HG03520 (cell line): ENCODE data around the gene PPIE.

Experiments used
- ATAC-seq: cut with Tn5 transposase; IDR thresholded peaks from one replicate; pipeline ENCODE4 v1.9.1; 2021; ENCODE audit warnings: mild to moderate bottlenecking, moderate library complexity; ENCODE audit not compliant: unreplicated experiment

The PPIE gene

DNA sequence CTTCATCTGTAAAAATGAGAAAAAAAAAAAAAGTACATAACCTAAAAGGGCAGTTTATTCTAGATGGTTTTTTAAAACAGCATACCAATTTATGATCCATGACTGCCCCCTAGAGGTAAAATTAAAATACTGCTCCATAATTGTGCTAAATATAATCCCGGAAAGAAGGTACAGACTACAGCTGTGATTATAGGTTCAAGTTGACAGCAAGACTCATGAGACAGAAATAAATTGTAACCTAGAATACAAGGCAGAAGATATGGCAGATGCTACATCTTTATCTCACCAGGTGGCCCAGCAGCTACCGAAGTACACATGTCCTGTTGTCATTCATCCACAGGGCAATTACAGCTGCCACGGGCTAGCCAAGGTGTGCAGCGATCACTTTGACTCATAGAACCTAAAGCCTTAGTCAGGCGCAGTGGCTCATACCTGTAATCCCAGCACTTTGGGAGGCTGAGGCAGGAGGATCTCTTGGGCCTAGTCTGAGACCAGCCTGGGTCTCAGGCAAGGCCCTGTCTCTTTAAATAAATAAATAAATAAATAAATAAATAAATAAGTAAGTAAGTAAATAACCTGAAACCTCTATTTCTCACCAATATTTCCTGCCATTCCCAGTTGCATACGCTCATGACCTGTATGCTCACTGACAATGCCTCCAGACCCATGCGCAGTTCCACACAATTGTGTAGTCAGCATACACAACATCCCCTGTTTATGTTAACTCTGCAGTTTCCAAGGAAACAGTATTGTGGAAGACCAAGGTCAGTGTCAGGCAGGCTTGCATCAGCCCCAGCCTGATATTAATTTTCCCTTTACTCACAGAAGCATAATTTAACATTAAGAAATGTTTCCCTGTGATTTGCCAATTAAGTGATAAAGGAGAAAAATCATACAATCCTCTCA is 18.3 kb upstream of the PPIE start:
- no peak for ATAC-seq

DNA sequence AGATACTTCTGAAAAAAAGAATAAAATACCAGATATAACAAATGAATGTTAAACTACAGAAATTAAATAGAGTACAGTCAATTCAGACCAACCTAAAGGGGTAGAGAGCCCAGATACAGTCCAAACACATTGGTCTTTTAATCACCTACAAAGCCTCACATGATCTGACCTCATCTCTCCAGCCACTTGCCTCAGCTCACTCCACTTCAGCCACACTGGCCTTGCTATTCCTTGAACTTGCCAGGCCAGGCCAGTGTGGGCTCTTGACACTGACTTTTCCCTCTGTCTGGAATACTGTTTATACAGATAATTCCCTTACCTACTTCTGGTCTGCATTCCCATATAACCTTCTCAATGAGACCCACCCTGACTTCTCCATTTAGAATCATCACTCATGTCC is 17.0 kb upstream of the PPIE start:
- ATAC-seq: no peak

DNA sequence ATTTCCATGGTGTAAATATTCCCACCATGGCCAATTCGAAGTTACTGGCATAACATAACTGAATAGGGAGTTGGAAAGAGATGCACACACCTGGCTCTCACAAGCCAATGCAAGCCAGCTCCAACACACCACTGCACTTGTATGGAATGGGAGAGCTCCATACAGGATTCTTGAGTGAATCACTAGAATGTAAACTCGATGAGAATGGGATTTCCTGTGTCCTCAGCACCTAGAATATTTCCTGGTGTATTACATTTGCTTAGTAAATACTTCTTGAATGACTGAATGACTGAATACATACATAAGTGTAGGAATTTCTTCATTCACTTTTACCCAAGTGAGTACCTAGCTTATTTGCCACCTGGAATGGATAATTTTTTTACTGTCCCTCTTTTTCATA is 16.2 kb upstream of the PPIE start:
- no peak for ATAC-seq

DNA sequence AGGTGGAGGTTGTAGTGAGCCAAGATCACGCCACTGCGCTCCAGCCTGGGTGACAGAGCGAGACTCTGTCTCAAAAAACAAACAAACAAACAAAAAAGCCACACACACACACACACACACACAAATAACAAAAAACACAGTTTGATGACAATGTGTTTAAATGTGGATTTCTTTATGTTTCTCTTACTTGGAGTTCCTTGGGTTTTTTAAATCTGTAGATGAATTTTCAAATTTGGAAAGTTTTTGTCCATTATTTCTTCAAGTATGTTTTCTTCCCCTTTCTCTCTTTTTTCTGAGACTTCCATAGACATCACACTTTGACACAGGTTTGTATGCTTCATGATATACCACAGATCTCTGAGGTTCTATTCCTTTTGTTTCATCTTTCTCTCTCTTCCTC is 12.1 kb upstream of the PPIE start:
- no peak for ATAC-seq

DNA sequence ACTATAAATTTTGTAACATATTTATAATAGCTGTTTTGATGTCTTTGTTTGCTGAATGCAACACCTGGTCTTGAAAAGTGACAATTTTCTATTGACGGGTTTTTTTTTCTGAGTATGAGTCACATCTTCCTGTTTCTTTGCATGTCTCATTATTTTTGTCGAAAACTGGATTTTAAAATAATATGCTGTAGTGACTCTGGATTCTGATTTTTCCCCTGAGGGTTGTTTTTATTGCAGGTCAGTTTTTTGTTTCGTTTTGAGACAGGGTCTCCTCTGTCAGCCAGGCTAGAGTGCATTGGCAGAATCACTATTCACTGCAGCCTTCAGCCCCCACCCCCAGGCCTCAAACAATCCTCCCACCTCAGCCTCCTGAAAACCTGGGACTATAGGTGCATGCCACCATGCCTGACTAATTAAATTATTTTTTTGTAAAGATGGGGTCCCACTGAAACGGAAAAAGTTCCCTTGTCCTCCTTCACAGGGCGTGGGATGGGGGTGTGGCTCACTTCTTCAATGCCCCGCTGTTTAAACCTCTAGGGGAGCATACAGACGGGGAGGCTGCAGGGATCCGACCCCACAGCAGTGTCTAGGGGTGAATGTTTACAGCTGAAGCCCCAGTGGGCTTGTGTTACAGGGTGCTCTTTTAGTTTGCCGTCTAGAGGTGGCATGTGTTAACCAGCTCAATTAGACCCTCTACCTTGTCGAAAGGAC is 11.3 kb upstream of the PPIE start:
- ATAC-seq: no peak

DNA sequence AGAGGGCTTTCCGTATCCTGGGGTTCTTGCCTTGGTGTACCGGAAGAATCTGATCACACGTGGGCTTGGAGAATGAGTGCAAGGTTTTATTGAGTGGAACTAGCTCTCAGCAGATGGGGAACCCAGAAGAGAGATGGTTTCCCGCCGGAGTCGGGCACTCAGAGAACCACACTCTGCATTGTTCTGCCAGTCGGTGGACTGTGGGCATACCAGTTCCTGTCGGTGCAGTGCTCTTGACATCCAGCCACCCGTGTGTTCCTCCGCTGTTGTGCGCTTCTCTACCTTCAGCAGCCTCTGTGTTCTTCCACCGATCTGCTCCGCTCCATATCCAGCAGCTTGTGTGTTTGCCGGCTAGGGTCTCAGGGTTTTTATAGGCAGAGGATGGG is 10.8 kb upstream of the PPIE start:
- ATAC-seq: no peak

DNA sequence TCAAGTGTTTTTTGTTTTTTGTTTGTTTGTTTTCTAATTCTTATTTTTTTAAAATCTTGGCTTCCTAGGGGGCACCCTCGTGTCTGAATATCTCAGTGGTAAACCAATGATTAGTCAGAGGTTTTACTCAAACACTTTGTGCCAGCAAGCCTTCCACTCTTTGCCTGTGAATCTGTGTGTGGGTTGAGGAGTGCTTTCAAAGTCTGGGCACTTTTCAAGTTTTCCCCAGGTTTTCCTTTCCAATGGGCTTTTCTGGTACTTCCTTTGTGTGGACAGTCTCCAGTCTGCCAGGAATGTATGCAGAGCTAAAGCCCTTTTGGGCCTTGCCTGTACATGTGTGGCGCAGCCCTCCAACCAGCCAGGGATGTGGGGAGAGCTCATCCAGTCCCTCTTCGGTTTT is 9.7 kb upstream of the PPIE start:
- ATAC-seq: no peak

DNA sequence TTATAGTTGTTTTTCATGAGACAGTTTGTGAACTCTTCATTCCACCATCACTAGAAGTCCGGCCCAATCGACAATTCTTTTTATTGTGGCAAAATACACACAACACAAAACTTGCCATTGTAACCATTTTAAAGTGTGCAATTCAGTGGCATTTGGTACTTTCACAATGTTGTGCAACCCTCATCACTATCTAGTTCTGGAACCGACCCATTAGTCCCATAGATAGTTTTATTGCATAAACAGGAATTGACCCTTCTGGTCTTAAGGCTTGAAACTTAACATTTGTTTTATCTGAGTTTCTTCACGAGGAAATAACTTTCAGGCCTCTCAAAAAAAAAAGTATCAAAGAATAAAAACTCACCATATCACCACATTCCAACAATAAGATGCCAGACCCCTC is 8.8 kb upstream of the PPIE start:
- no peak for ATAC-seq

DNA sequence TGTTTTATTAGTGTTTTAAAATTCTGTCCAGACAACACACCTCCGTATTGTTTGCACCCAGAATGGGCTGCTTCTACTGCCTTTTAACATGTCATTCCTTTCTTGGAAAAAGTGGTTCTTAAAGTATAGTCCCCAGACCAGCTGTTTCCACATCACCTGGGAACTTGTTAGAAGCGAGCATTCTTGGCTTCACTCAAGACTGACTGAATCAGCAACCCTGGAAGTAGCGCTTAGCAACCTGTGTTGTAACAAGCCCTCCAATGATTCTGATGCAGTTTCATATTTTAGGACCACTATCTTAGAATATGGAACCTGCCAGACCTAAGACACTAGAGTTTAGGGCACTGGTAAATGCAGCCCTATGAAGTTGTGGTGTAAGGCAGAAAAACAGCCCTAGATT is 6.0 kb upstream of the PPIE start:
- ATAC-seq: no peak

DNA sequence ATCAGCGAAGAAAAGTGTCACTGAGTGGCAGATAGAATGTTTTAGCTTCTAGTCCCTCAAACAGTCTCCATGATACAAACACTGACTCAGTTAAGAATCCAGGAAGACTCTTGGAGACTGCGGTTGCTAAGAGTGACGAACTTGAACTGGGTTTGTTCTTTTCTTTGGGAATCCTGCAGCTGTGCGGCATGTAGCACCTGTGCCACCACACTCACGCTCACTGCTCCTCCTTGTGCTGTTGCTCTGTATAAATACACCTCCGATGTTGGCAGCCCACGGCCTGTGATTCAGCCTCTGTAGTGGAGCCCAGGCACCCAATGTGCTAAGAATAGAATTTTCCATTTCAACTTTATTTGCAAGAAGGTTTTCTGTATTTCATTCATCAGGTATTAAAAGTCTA is 5.5 kb upstream of the PPIE start:
- no peak for ATAC-seq

DNA sequence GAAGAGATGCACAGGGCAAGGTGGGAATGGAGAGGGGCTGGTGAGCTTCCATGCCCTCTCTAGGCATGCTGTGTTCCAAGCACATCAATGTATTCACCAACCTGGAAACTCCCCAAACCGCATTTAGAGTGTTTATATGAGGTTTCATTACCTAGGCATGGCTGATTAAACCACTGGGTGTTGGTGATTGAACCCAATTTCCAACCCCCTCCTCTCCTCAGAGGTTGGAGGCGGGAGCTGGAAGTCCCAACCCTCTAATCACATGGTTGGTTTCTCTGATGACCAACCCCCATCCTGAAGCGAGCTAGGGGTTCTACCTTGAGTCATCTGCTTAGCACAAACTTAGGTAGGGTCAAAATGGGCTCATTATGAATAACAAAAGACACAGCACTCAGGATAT is 3.0 kb upstream of the PPIE start:
- ATAC-seq: no peak

DNA sequence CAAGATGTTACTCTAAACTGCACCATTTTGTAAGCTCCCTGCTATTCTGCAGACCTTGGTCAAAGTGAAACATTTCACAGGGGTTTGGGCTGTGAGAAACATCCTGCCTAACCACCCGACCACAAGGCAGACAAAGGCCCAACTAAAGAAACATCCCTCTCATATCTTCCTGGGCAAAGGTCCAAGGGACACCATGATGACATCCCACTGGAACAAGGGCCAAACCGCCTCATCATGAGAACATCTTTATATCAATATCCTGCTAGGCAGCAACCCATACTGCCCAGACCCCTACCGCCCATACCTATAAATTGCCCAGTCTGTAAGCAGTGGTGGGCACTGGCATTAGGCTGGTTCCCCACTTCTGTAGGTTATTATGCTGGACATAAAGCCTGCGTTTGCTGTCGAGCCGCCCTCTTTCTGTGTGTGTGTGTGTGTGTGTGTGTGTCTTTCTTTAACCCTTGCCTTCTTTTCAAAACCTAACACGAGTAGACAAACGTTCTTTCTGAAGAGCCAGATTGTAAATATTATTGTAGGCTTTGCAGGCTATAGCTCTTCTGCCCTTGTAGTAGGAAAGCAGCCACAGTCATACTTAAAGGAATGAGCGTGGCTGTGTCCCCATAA is 1.0 kb upstream of the PPIE start:
- ATAC-seq: no peak

DNA sequence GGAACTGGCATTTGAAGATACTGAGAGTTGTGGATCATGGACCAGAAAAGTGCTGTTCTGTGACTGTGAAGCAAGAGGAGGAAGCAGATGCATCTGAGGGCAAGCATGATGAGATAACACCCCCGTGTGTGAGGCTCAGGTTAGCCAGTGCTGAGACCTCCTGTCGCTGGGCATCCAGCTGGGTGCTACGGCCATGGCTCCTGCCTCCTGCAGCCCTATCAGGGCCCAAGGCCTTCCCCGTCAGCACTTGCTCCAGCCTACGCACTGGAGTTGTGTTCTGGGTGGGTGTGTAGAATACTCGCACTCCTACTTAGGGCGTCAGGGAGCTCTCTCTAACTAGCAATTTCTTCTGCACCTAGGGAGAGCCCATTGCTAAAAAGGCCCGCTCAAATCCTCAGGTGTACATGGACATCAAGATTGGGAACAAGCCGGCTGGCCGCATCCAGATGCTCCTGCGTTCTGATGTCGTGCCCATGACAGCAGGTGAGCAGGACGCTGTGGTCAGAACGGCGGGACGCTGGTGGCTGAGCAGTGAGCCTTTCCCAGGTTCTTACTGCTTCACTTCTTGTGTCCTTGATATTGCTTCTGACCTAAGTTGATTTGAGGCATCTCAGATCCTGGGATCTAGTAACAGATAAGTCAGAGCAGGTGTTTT is 6.5 kb downstream of the PPIE start:
- ATAC-seq: no peak

DNA sequence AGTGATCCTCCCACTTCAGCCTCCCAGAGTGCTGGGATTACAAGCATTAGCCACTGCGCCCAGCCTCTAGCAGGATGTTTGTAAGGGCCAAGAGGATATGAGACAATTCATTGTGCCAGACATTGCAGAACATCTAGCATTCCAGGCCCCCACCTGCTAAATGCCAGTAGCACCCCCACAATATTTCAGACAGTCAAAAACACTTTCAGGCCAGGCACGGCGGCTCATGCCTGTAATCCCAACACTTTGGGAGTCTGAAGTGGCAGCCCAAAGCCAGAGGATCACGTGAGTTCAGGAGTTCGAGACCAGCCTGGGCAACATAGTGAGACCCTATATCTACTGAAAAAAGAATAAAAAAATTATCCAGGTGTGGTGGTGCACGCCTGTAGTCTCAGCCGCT is 12.9 kb downstream of the PPIE start:
- no peak for ATAC-seq

DNA sequence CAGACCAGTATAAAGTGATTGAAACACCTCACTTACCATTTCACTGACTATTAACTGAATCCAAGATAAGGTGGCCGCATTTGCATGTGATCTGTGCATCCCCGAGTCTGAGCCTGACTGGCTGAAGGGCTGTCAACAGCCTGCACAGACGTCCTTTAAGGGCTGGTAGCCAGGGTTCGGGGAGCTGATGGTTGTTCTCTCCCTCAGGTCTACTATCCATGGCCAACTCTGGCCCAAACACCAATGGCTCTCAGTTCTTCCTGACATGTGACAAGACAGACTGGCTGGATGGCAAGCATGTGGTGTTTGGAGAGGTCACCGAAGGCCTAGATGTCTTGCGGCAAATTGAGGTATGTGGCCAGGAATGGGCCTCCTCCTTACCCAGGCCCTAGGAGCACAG is 14.0 kb downstream of the PPIE start:
- ATAC-seq: no peak

DNA sequence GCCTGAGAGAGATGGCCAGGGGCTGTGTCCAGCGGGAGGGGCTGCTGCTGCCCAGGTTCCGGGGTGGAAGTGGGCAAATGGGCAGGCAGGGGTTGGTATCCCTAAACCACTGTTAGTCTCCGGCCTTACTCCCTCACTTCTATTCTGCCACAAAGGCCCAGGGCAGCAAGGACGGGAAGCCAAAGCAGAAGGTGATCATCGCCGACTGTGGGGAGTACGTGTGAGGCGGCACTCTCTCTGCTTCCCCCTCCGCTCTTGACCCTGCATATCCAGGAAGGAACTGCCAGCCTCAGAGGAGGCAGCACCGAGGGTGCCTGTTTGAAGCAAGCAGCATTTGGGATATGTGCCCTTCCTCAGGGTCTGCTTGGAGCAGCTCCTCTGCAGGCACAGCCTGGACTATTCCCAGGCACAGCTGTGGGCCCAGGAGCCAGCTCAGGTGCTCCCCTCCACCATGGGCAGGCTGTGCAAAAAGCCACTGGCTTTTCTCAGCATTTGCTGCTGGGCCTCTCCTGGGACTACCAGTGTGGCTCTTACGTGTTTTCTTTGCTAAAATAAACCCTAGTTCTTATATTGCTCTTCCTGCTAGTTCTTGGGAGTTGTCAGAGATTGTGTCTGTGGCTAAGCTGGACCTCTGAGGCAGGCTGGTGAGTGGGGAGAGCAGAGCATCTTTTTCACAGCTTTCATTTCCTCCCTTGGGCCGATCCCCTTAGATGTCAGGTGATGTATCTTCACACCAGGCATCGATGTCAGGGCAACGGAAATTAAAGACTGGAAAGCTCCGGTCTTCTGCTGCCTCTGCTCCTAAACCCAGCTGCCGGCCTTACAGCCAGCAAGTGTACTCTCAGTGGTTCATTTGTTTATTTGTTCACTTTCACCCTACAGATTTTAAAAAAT is 14.7 kb downstream of the PPIE start:
- no peak for ATAC-seq

DNA sequence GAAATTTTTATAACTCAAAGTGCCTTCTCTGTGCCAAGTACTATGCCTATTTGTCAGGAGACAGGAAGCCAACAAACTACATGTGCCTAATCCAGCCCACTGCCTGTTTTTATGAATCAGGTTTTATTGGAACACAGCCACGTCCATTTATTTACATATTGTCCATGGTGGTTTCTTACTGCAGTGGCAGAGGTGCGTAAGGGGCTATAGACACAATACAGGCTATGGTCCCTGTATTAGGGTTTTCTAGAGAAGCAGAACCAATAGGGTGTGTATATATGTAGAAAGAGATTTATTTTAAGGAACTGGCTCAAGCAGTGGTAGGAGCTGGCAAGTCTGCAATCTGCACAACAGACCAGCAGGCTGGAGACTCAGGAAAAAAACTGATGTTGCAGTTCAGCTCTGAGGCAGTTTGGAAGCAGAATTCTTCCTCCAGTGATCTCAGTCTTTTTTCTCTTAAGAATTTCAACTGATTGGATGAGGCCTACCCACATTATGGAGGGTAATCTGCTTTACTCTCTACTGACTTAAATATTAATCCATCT is 15.4 kb downstream of the PPIE start:
- ATAC-seq: no peak

DNA sequence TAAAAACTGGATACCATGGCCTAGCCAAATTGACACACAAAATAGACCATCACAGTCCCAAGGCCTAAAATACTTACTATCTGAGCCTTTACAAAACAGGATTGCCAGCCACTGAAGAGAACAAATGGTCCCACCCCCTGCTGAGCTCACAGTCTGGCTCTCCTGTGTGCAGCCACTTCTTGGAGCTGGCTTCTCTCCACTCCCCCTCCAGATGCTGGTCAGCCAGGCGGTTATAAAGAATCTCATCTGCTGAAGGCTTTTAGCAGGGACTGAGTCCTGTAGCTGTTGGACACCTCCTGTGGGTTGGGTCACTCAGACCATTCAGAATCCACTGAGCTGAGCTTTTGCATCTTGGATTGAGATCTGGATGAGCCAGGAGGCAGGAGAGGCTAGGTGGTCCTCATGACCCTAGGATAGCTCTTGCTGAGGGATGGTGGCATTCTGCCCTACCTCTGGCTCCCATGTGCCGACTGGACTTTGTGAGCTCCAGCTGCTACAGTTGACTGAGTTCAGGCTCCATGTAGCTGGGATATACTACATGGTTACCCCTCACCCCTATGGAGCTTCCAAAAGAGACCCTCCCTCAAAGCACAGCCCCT is 16.3 kb downstream of the PPIE start:
- ATAC-seq: no peak

DNA sequence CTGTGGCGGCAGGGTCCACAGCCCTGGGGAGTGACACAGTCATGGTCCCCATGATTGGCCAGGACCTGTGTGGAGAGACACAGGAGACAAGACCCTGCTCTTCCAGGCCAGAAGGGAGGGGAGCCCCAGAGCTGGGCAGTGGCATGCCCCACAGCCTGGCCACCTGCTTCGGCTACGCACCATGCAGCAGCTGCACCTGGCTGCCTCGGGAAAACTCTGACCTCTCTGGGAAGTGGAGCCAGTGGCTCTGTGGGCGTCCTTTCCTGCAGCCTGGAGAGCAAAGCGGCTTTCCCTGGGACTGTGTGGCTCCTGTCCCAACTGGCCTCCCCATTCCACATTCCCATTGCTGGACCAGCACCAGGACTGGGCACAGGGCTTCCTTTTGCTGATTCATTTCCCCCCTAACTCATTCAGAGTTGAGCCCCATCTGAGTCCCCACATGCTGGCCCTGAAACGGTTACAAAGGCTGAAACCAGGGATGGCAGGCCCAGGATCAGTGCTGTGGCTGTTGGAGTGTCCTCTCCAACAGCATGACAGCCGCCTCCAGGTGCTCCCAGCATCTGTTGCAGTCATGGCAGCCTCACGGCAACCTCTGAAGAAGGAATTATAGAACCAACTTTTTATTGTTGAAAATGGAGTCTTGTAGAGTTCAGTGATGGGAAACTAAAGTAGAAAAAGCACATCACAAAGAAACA is 17.4 kb downstream of the PPIE start:
- no peak for ATAC-seq
